ENCODE measurements around the gene AP1B1. TPM values are rescaled to one million over a fixed set of nuclear protein-coding genes. Genes with fewer than 3 reads are reported as not detected.

The AP1B1 gene
- total RNA-seq, 1 experiment from 2014 or later, result 77.9 TPM

DNA sequence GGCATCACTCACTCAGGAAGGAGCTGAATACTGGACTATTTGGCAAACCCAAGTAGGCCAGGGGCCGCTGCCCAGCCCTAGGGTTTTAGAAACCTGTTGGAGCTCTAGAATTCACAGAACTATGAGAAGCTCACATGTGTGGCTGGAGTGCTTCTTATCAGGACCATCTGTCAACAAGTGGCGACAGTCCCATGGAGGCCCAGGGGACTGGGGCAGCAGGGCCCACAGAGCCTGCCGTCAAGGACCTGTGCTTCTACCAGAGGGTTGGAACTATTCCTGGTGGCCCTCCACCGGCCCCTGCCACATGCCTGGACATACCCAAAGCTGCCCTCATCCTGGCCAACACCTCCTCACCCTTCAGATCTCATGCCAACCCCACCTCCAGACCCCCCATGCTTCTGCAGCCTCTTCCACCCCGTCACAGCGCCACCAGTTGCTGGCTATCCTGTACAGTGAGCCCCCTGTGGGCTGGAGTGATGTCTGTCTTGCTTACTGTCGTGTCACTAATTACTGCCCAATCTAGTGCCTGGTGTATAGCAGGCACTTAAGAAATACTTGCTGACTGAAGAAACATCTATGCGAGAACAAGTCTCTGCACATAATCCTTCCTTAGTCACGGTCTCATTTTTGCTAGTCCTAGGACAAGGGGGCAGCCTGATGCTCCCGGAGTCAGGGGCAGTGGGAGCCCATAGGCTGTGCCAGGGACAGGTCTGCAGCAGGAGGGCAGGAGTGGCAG, 45.6 kb downstream of the AP1B1 start:
- Mint-ChIP-seq H3K27me3 (ENCODE audit: low read depth) (no peaks in the 10 kb centered on the region), H3K9me3 (no peaks in the 10 kb centered on the region), H3K4me1 (no peaks in the 10 kb centered on the region), H3K36me3 (peaks cover 58% of the 10 kb centered on the region), H3K27ac (peak overlapping the region; percentile 76), H3K4me3 (no peak overlapping the region)
- ATAC-seq (no peak), DNase-seq (ENCODE audit: low spot score) (no peak)
- CTCF ChIA-PET, result no interaction called here
- POLR2A ChIA-PET, result no interaction called here
- TF ChIP-seq ZNF317 (CRISPR knock-in tag; IDR thresholded peaks at IDR 0.05; ENCODE audit: borderline replicate concordance, low read depth) (no peak), GTF2I (CRISPR knock-in tag; conservative IDR thresholded peaks at IDR 0.05) (no peak), ESRRA (CRISPR knock-in tag; IDR thresholded peaks at IDR 0.05; ENCODE audit: borderline replicate concordance) (no peak), NFYB (CRISPR knock-in tag; conservative IDR thresholded peaks at IDR 0.05; ENCODE audit: low read depth) (no peak), TP53 (CRISPR knock-in tag; IDR thresholded peaks at IDR 0.05) (no peak), FOXK1 (CRISPR knock-in tag; IDR thresholded peaks at IDR 0.05) (no peak), ELF4 (CRISPR knock-in tag; IDR thresholded peaks at IDR 0.05; ENCODE audit: low read depth) (no peak), FOXJ3 (CRISPR knock-in tag; IDR thresholded peaks at IDR 0.05; ENCODE audit: borderline replicate concordance) (no peak), ZNF232 (CRISPR knock-in tag; IDR thresholded peaks at IDR 0.05) (no peak), MYBL2 (CRISPR knock-in tag; IDR thresholded peaks at IDR 0.05) (no peak)
- TF ChIP-seq, protein P1, sequence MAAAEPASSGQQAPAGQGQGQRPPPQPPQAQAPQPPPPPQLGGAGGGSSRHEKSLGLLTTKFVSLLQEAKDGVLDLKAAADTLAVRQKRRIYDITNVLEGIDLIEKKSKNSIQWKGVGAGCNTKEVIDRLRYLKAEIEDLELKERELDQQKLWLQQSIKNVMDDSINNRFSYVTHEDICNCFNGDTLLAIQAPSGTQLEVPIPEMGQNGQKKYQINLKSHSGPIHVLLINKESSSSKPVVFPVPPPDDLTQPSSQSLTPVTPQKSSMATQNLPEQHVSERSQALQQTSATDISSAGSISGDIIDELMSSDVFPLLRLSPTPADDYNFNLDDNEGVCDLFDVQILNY (CRISPR knock-in tag; IDR thresholded peaks at IDR 0.05), result no peak
- TF ChIP-seq, protein P2, sequence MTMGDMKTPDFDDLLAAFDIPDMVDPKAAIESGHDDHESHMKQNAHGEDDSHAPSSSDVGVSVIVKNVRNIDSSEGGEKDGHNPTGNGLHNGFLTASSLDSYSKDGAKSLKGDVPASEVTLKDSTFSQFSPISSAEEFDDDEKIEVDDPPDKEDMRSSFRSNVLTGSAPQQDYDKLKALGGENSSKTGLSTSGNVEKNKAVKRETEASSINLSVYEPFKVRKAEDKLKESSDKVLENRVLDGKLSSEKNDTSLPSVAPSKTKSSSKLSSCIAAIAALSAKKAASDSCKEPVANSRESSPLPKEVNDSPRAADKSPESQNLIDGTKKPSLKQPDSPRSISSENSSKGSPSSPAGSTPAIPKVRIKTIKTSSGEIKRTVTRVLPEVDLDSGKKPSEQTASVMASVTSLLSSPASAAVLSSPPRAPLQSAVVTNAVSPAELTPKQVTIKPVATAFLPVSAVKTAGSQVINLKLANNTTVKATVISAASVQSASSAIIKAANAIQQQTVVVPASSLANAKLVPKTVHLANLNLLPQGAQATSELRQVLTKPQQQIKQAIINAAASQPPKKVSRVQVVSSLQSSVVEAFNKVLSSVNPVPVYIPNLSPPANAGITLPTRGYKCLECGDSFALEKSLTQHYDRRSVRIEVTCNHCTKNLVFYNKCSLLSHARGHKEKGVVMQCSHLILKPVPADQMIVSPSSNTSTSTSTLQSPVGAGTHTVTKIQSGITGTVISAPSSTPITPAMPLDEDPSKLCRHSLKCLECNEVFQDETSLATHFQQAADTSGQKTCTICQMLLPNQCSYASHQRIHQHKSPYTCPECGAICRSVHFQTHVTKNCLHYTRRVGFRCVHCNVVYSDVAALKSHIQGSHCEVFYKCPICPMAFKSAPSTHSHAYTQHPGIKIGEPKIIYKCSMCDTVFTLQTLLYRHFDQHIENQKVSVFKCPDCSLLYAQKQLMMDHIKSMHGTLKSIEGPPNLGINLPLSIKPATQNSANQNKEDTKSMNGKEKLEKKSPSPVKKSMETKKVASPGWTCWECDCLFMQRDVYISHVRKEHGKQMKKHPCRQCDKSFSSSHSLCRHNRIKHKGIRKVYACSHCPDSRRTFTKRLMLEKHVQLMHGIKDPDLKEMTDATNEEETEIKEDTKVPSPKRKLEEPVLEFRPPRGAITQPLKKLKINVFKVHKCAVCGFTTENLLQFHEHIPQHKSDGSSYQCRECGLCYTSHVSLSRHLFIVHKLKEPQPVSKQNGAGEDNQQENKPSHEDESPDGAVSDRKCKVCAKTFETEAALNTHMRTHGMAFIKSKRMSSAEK (CRISPR knock-in tag; IDR thresholded peaks at IDR 0.05; ENCODE audit: borderline replicate concordance), result no peak
- TF ChIP-seq, protein P3, sequence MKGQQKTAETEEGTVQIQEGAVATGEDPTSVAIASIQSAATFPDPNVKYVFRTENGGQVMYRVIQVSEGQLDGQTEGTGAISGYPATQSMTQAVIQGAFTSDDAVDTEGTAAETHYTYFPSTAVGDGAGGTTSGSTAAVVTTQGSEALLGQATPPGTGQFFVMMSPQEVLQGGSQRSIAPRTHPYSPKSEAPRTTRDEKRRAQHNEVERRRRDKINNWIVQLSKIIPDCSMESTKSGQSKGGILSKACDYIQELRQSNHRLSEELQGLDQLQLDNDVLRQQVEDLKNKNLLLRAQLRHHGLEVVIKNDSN (CRISPR knock-in tag; IDR thresholded peaks at IDR 0.05), result no peak
- TF ChIP-seq, protein P4, sequence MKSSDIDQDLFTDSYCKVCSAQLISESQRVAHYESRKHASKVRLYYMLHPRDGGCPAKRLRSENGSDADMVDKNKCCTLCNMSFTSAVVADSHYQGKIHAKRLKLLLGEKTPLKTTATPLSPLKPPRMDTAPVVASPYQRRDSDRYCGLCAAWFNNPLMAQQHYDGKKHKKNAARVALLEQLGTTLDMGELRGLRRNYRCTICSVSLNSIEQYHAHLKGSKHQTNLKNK (CRISPR knock-in tag; IDR thresholded peaks at IDR 0.05), result no peak
- TF ChIP-seq, protein P5, sequence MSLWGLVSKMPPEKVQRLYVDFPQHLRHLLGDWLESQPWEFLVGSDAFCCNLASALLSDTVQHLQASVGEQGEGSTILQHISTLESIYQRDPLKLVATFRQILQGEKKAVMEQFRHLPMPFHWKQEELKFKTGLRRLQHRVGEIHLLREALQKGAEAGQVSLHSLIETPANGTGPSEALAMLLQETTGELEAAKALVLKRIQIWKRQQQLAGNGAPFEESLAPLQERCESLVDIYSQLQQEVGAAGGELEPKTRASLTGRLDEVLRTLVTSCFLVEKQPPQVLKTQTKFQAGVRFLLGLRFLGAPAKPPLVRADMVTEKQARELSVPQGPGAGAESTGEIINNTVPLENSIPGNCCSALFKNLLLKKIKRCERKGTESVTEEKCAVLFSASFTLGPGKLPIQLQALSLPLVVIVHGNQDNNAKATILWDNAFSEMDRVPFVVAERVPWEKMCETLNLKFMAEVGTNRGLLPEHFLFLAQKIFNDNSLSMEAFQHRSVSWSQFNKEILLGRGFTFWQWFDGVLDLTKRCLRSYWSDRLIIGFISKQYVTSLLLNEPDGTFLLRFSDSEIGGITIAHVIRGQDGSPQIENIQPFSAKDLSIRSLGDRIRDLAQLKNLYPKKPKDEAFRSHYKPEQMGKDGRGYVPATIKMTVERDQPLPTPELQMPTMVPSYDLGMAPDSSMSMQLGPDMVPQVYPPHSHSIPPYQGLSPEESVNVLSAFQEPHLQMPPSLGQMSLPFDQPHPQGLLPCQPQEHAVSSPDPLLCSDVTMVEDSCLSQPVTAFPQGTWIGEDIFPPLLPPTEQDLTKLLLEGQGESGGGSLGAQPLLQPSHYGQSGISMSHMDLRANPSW (CRISPR knock-in tag; conservative IDR thresholded peaks at IDR 0.05; ENCODE audit: low read depth), result no peak
- TF ChIP-seq, protein P6, sequence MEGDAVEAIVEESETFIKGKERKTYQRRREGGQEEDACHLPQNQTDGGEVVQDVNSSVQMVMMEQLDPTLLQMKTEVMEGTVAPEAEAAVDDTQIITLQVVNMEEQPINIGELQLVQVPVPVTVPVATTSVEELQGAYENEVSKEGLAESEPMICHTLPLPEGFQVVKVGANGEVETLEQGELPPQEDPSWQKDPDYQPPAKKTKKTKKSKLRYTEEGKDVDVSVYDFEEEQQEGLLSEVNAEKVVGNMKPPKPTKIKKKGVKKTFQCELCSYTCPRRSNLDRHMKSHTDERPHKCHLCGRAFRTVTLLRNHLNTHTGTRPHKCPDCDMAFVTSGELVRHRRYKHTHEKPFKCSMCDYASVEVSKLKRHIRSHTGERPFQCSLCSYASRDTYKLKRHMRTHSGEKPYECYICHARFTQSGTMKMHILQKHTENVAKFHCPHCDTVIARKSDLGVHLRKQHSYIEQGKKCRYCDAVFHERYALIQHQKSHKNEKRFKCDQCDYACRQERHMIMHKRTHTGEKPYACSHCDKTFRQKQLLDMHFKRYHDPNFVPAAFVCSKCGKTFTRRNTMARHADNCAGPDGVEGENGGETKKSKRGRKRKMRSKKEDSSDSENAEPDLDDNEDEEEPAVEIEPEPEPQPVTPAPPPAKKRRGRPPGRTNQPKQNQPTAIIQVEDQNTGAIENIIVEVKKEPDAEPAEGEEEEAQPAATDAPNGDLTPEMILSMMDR (IDR thresholded peaks at IDR 0.05), result no peak
- TF ChIP-seq, protein P7, sequence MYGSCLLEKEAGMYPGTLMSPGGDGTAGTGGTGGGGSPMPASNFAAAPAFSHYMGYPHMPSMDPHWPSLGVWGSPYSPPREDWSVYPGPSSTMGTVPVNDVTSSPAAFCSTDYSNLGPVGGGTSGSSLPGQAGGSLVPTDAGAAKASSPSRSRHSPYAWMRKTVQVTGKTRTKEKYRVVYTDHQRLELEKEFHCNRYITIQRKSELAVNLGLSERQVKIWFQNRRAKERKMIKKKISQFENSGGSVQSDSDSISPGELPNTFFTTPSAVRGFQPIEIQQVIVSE (CRISPR knock-in tag; IDR thresholded peaks at IDR 0.05; ENCODE audit: borderline replicate concordance), result no peak
